Parathyroid adenoma (tissue), 2 donors: Measurements from ENCODE around the gene SOCS2.
A peak's percentile ranks its signal among the peaks of the same experiment; 100 is the strongest.

ENCODE experiments used
- H2AFZ ChIP-seq: fragments of 300-600 bp; sonication (generic); one replicate; pipeline ENCODE4 v1.7.0; 2017; ENCODE audit warnings: antibody characterized with exemption, mild to moderate bottlenecking
- H3K27ac ChIP-seq: fragments of 300-600 bp; sonication (generic); one replicate; pipeline ENCODE4 v1.7.0; 2017
- H3K27me3 ChIP-seq: fragments of 300-600 bp; sonication (generic); one replicate; pipeline ENCODE4 v1.7.0; 2017; ENCODE audit warnings: low read length; ENCODE audit not compliant: control insufficient read depth, insufficient read depth
- H3K36me3 ChIP-seq: fragments of 300-600 bp; sonication (generic); one replicate; pipeline ENCODE4 v1.7.0; 2017; ENCODE audit warnings: low read length; ENCODE audit not compliant: control insufficient read depth, insufficient read depth
- H3K4me1 ChIP-seq: fragments of 300-600 bp; sonication (generic); one replicate; pipeline ENCODE4 v1.7.0; 2017; ENCODE audit warnings: control low read depth
- H3K4me2 ChIP-seq: fragments of 300-600 bp; sonication (generic); one replicate; pipeline ENCODE4 v1.7.0; 2017; ENCODE audit warnings: low read length
- H3K4me3 ChIP-seq: fragments of 300-600 bp; sonication (generic); one replicate; pipeline ENCODE4 v1.7.0; 2017; ENCODE audit warnings: low read depth, low read length
- H3K79me2 ChIP-seq: fragments of 300-600 bp; sonication (generic); one replicate; pipeline ENCODE4 v1.7.0; 2017; ENCODE audit warnings: control low read depth
- H3K9ac ChIP-seq: fragments of 300-600 bp; sonication (generic); one replicate; pipeline ENCODE4 v1.7.0; 2017; ENCODE audit warnings: mild to moderate bottlenecking
- H3K9me3 ChIP-seq: fragments of 300-600 bp; sonication (generic); one replicate; pipeline ENCODE4 v1.7.0; 2017; ENCODE audit warnings: low read length; ENCODE audit not compliant: control insufficient read depth
- CTCF ChIP-seq: fragments of 300-600 bp; sonication (generic); IDR thresholded peaks from one replicate; pipeline ENCODE4 v1.7.0; 2017; ENCODE audit warnings: antibody characterized with exemption, mild to moderate bottlenecking
- donor health status: primary hyperparathyroidism.

The SOCS2 gene

GRCh38 chr12:93603762-93604161 is 31.3 kb downstream of the SOCS2 start:
- no peaks in the 10 kb centered on the region for H3K27me3 ChIP-seq
- H3K79me2 ChIP-seq = peaks cover 12% of the 10 kb centered on the region
- H3K4me1 ChIP-seq = peaks cover 8% of the 10 kb centered on the region
- no peak overlapping the region for H3K4me3 ChIP-seq
- no peak overlapping the region for H3K27ac ChIP-seq
- H3K4me2 ChIP-seq = no peak overlapping the region
- TF ChIP-seq CTCF = no peak
- H3K9me3 ChIP-seq = no peaks in the 10 kb centered on the region
- no peak overlapping the region for H3K9ac ChIP-seq
- peak overlapping the region; percentile 43 for H2AFZ ChIP-seq
- H3K36me3 ChIP-seq = no peaks in the 10 kb centered on the region

- Histone ChIP-seq H3K4me1 (peaks cover 6% of the 10 kb centered on the region), H3K27ac (no peak overlapping the region), H3K4me3 (no peak overlapping the region), H3K9me3 (no peaks in the 10 kb centered on the region), H3K79me2 (no peaks in the 10 kb centered on the region), H3K36me3 (no peaks in the 10 kb centered on the region), H3K27me3 (no peaks in the 10 kb centered on the region), H2AFZ (no peak overlapping the region), H3K9ac (no peak overlapping the region), H3K4me2 (no peak overlapping the region)
- no peak for TF ChIP-seq CTCF
Measured at GRCh38 chr12:93608313-93608712, 35.8 kb downstream of the SOCS2 start.

GRCh38 chr12:93609281-93610192 is 37.1 kb downstream of the SOCS2 start:
- Histone ChIP-seq H3K9me3 (no peaks in the 10 kb centered on the region), H3K9ac (no peak overlapping the region), H3K4me1 (peaks cover 2% of the 10 kb centered on the region), H2AFZ (no peak overlapping the region), H3K27ac (no peak overlapping the region), H3K4me3 (no peak overlapping the region), H3K4me2 (no peak overlapping the region), H3K27me3 (no peaks in the 10 kb centered on the region), H3K36me3 (no peaks in the 10 kb centered on the region), H3K79me2 (no peaks in the 10 kb centered on the region)
- TF ChIP-seq CTCF = no peak

GRCh38 chr12:93612776-93613175 is 40.3 kb downstream of the SOCS2 start:
- Histone ChIP-seq H3K27ac (no peak overlapping the region), H3K9me3 (no peaks in the 10 kb centered on the region), H3K27me3 (no peaks in the 10 kb centered on the region), H3K9ac (no peak overlapping the region), H2AFZ (peak overlapping the region; percentile 2), H3K4me2 (no peak overlapping the region), H3K4me3 (no peak overlapping the region), H3K79me2 (no peaks in the 10 kb centered on the region), H3K4me1 (peaks cover 13% of the 10 kb centered on the region), H3K36me3 (no peaks in the 10 kb centered on the region)
- no peak for TF ChIP-seq CTCF
